GM21576 (cell line): ENCODE measurements around the gene TASL.
"Not testable (repeated sequence)": the region's sequence is repeated elsewhere in the genome, so short reads cannot be mapped to it uniquely, and the experiment has no call there.

Source experiments
- ATAC-seq: cut with Tn5 transposase; IDR thresholded peaks from one replicate; pipeline ENCODE4 v1.9.1; 2021; ENCODE audit warnings: mild to moderate bottlenecking, moderate library complexity; ENCODE audit not compliant: unreplicated experiment

Gene TASL, protein sequence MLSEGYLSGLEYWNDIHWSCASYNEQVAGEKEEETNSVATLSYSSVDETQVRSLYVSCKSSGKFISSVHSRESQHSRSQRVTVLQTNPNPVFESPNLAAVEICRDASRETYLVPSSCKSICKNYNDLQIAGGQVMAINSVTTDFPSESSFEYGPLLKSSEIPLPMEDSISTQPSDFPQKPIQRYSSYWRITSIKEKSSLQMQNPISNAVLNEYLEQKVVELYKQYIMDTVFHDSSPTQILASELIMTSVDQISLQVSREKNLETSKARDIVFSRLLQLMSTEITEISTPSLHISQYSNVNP

DNA sequence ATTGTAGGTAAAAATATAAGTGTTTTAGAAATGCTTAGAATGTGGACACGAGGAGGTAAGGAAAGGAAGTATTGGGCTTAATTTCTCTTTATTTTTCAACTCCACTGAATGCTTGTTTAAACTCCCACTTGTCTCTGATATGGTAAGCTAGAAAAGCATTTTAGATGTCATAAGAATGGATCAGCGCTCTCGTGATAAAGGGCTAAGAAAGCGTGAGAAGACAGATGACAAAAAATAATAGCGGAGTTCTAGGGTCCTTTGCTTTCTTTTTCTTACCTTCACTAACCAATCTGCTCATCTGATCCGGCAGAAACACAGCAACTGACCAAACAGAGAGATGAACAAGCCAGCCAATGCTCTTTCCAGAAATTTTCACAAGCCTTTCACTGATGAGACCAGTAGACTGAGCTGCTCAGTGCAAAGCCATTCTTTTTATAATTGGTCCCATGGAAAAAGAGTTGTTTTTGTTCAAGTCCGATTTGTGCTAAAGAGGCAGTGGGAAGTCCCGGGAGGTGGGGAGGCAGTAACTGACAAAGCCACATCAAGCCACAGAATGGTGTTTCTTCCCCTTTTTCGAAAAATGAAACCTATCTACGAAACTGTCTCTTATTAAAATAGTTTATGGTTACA, at the start of gene TASL:
Gene TASL, minus strand, starts transcription at position 405 of the 630 bp plus-strand sequence. CDS start 17,411 bp downstream, outside the sequence.
- ATAC-seq, result peak; percentile 85

DNA sequence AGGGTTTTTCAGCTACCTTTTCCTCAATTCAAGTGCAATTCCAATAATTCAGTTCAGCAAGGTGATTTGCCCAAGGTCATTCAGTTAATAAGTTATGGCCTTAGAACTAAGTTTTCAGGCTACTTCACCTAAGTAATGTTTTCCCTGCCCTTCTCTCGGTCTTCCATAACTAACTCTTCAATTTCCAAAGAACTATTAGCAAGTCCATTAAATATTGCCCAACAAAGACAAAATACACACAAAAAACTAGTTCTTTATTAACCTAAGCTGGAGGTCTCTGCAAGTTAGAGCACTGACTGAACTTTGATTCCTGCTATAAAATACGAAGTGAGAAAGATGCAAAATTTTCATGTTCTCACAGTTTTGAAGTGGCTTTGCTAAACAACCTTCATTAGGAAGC, 48.8 kb upstream of the TASL start:
- no peak for ATAC-seq

DNA sequence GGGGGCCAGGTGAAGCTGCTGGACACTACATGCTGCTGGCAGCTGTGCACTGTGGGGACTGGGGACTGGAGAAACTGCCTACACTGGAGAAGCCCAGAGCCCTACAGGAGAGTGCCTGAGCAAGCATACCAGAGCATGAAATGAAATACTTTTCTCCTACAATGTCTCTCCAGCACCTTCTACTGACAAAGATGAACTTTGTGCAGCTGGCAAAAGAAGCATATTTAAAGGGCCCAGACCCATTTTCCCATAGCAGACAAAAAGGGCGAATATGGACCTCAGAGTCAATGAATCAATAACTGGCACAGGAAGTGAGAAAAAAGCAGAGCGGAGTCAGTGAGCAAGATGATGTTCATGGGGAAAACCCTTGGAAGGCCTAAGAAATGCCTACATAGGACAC, 44.8 kb upstream of the TASL start:
- no peak for ATAC-seq

DNA sequence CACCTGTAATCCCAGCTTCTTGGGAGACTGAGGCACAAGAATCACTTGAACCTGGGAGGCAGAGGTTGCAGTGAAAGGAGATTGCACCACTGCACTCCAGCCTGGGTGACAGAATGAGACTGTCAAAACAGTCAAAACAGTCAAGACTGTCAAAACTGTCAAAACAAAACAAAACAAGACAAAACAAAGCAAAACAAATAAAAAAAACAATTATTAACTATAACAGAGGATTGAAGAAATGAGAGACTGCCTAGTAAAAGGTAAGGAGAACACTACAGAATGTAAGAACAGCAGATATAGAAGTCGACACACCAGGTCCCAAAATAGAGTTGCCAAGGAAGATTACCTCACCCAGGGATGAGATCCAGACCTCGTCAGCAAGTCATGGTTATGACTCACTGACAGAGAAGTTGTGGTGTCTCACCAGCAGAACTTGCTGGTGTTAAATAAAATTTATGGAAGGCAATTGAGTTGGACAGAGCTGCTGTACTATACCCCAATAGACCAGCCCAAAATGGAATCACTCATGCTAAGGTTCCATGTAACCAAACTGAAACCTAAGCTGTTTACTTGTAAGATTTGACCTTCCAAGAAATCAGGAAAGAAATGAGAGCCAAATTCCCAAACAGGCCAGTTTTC, 43.5 kb upstream of the TASL start:
- no peak for ATAC-seq

DNA sequence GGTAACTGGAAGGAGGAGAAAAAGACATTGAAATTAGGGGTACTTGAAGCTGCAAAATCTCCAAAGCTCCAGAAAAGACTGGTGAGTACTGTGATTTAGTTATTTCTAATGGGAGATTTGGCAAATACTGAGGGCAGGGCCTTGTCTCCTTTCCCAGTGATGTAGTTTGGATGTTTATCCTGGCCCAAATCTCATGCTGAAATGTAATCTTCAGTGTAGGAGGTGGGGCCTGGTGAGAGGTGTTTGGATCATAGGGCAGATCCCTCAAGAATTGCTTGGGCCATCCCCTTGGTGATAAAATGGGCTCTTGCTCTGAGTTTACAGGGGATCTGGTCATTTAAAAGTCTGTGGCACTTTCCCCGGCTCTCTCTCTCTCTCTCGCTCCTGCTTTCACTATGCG, 42.6 kb upstream of the TASL start:
- ATAC-seq, result no peak

DNA sequence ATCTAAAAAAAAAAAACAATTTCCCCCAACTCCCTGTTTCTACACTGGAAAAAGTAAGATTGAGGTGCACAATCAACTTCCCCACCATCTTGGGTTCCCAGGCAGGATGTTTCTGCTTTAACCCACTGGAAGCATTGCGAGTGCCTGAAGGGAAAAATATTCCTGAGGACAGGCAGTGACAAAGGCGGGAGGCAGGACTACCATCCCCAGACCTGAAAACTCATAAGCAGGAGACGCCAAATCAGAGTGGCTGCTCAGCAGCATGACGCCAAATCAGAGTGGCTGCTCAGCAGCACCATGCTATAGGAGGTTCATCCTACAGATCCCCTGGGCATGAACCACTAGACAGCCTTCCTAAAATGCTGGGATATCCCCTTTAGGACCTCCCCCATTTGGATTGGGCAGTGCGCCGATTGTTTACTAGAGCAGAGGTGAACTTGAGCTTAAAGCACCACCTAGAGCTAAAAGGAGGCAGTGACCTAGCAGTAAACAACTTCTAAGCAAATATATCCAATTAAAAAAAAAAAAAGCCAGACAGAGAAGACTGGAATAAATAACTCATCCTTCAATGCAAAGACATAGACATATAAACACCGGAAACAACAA, 40.7 kb upstream of the TASL start:
- no peak for ATAC-seq

DNA sequence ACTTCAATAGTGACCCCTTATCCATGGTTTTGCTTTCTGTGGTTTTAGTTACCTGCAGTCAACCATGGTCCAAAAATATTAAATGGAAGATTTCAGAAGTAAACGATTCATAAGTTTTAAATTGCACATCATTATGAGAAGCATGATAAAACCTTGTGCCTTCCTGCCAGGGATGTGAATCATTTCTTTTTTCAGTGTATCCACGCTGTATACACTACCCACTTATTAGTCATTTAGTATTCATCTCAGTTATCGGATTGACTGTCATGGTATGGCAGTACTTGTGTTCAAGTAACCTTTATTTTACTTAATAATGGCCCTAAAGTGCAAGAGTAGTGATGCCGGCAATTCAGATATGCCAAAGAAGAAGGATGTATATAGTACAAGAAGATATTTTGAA, 37.7 kb upstream of the TASL start:
- no peak for ATAC-seq

DNA sequence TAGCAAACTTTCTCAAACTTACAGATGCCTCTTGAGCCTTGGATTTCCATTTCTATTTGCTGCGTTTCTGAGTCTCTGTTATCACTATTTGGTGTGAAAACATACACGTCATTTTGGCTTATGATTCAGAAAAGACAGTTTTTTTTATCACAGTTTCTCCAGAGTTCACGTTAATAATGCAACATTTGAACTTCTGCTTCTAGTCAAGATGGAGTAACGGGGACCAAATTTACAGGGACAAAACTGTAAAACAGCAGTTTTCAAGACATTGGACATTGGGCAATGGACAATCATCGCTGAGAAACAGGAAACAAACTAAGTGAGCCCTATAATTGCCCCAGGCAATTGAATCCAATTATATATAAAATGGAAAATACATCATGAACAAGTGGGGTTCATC, 36.2 kb upstream of the TASL start:
- no peak for ATAC-seq

DNA sequence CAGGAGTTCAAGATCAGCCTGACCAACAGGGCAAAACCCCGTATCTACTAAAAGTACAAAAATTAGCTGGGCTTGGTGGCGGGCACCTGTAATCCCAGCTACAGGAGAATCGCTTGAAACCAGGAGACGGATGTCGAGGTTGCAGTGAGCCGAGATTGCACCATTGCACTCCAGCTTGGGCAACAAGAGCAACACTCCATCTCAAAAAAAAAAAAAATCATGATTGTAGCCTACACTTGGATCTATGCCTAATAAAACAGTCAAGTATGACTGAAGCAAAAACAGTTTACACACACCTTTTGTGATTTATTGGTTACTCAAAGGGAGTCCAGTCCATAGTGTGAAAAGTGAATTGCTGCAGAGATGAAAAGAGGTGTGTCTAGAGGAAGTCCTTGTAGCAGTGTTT, 34.7 kb upstream of the TASL start:
- no peak for ATAC-seq

DNA sequence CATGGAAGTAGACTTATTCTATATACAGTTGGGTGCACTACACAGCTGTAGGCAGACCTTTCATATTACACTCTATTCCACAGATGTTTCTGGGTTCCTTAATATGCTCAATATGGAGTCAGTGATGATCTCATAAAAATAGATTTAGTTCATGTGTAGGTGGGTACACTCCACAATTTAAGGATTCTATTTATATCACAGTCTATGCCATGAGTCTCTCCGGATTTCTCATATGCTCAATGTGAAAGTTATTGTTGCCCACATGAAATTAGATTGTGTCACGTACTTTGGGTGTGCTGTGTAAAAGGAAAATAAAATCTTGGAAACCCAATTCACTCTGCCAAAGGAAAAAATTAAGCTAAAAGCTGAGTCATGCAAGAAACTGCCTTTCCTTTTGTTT, 32.5 kb upstream of the TASL start:
- no peak for ATAC-seq

DNA sequence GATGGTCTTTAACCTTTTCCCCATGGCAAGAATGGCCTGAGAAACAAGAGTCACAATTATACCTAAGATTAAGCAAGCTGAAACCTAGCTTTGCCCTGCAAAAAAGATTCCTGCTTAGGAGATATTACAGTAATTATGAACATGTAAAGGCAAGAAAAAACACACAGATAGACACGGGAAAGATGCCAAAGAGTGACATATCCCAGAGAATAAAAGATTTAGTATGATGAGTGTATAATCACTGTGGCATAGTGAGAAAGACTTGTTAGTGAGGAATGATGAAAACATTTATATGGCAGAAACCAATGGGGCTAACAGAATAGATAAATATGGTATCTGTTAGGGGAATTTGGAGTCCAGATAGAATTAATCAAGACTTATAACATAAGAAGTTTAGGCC, 29.6 kb upstream of the TASL start:
- no peak for ATAC-seq

DNA sequence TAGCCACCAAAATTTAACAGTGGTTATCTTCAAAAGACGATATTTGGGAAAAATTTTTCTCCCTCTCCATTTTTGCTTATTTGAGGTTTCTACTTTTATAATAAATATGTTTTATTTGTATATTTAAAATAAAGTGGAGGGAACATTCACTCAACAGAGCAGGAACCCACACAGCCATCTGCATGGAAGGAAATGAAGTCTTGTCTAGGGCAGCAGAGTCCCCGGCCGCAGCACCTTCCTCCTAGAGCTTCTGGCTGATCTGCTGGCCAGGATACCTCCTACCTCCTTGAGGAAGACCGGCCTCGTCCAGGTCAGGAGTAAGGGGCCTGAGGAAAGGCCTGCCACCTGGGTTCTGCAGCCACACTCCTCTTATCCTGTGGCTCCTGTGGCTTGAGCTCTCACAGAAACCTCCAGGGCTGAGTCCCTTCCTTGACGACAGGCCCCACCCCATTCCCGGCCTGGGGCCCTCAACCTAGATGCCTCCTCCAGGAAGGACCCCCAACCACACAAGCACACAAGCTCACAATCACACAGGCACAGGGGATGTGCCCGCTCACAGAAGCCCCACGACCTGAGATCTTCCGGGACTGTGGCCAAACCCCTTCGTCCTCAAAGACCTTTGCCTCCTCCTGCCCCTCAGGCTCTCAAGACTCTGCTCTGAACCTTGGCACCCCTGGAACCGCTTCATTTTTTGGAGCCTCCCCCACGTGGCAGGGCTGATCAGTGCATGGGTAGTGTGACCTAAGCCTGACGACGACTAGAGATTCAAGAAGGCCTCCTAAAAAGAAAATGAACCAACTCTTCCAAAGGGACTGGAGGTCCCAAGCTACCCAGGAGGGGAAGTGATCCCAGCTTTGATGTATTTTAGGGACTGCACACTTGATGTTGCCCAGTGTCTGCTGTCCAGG, 23.0 kb upstream of the TASL start:
- not testable (repeated sequence) for ATAC-seq

DNA sequence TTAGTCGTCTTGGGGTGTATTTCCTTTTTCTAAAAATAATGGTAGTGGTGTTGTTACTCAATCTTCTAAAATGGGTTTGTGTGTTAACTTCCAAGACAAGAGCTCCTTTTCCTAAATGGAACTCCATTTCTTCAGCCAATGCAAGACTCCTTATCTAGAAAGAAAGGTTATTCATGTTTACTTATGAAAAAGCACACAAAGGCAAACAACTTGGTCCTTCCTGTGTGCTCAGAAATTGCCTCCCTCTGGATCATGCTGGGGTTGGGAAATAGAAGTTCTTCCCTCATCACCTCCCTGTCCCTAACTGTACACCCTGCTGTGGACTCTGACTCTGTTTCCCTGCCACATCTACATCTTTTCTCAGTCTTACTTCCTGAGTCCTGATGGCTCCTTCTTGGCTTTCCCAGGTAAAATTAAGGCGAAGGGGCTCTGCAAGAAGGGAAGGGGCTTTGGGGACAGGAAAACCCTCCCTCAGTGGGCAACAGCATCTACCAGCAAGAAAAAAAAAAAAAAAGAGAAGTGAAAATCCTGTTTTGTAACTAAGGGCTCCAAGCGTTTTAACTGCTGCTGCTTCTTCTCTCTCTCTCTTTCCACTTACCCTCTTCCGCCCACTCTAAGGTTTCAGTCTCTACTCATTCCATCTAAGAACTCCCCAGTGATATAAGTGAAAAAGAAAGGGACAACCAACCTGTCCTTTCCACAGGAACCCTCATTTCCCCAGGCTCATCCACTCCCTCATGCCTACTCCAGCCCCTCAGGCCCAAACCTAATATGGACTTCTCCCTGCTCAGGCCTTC, 19.8 kb upstream of the TASL start:
- peak; percentile 85 for ATAC-seq

DNA sequence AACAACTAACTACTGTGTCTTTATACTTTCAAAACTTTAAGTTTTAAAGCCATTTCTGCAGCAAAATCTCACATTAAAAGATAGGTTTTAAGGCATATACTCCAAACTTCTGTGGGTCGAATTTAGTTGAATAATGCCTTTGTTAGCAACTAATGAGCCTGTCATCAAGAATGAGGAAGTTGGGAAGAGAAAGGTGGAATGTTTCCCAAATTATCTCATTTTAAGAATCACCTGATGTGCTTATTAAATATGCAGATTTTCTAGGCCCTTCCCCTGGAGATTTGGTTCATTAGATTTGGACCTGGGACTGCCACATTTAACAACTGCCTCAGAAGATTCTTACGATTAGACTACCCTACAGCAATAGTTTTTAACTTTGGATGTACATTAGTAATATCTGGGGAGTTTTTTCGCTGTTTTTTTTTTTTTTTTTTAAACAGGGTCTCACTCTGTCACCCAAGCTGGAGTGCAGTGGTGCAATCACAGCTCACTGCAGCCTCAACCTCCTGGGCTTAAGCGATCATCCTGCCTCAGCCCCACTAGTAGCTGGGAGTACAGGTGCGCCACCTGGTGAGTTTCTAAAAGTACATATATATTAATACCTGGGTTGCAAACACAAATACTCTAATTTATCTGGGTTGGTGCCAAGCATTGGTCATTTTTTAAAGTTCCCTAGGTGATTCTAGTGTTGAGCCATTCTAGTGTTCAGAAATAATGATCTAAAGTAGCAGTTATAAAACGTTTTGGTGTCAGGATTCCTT, 16.1 kb upstream of the TASL start:
- peak; percentile 62 for ATAC-seq

DNA sequence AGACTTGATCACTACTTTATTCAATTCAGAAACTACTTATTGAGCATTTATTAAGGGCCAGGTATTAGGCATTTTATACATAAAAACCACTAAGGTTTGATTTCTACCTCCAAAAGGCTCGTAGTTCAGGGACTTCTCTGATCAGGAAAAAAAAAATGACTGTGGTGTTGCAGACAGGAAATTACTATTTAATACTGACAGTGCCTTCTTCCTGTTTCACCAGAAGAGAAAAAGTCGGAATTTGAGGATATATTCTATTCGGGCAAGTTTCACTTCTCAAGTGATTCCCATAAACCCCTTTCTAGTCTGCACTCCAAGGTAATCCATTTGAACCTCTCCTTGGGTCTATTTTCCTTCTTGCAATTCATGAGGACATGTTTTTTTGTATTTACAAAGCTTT, 15.3 kb upstream of the TASL start:
- no peak for ATAC-seq

DNA sequence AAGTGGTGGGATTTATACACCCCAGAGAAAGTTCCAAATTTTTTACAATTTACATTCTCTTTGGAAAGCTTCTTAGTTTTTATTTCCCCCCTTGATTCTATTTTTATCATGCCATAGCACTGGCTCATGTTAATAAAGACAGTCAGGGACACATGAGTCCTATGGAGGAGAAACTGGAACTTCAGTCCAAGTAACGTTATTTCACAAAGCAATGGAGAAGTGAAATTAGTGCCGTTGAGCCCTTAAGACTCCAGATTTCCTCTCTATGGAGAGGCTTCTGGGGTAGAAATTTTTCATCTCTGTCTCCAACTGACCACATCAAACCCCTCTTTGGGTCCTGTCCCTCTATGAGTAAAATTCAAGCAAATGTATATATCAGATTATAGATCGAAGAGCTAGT, 12.8 kb upstream of the TASL start:
- no peak for ATAC-seq

DNA sequence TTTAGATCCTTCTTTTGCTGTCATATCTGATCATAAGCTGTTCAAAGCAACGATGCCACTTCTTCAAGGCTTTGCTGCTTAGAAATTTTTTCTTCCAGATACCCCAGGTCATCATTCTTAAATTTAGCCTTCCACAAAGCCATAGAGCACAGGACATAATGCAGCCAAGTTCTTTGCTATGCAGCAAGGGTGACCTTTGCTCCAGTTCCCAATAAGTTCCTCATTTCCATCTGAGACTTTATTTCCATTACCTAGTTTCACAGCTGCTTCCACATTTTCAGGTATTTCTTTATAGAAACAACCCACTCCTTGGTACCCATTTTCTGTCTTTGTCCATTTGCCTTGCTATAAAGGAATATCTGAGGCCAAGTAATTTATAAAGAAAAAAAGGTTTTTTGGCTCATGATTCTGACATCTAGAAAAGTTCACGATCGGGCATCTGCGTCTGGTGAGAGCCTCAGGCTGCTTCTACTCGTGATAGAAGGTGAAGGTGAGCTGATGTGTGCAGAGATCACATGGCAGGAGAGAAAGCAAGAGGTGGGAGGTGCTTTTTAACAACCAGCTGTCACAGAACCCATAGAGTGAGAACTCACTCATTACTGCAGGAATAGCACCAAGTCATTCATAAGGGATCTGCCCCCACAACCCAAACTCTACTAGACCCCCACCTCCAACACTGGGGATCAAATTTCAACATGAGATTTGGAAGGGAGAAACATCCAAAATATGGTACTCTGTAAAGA, 11.8 kb upstream of the TASL start:
- no peak for ATAC-seq

DNA sequence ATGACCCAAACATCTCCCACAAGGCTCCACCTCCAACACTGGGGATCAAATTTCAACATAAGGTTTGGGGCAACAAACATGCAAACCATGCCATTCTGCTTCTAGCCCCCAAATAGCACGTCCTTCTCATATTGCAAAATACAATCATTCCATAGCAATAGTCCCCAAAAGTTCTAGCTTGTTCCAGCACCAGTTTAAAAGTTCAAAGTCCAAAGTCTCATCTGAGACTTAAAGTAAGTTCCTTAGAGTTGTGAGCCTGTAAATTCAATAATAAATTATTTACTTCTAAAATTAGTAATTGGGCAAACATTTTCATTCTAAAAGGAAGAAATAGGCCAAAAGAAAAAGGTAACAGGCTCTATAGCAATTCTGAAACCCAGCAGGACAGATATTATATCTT, 8.9 kb upstream of the TASL start:
- no peak for ATAC-seq

DNA sequence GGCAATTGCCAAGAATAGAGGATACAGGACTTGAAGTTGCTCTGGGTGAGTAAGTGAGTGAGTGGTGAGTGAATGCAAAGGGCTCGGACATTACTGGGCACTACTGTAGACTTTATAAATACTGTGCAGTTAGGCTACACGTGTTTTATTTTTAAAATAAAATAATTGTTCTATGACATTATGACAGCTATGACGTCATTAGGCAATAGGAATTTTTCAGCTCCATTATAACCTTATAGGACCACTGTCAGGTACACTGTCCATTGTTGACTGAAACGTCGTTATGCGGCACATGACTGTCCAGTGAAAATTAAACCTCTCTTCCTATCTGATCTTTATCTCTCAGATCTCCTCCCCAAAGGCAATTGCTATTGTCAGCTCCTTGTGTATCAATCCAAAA, 5.1 kb upstream of the TASL start:
- no peak for ATAC-seq
